ENCODE measurements around the gene CCDC187. TPM values are rescaled to one million over a fixed set of nuclear protein-coding genes. Genes with fewer than 3 reads are reported as not detected.

Gene CCDC187
- total RNA-seq, 4 donors from 2014 or later, result 0.20 TPM; not detected in 3

GRCh38 chr9:136242918-136243525, 60.9 kb downstream of the CCDC187 start:
- H3K4me3 ChIP-seq, result no peak overlapping the region
- no peaks in the 10 kb centered on the region for H3K36me3 ChIP-seq
- peaks cover 0 to 38% (median 26%) of the 10 kb centered on the region in 4 donors for H3K4me1 ChIP-seq
- WGBS, 2 donors, result 48 to 56% methylated on average over 6 of the region's 6 CpGs
- no peak for DNase-seq (ENCODE audit: low spot score in 2 of 2)
- no peaks in the 10 kb centered on the region for H3K9me3 ChIP-seq
- H3K27ac ChIP-seq, result peak overlapping the region in 1 of 4 donors; percentile 22
- no peaks in the 10 kb centered on the region for H3K27me3 ChIP-seq
- TF ChIP-seq CTCF (IDR thresholded peaks at IDR 0.05) (no peak), POLR2A (IDR thresholded peaks at IDR 0.05) (no peak), EP300 (IDR thresholded peaks at IDR 0.05) (no peak)

GRCh38 chr9:136242248-136242647, 61.6 kb downstream of the CCDC187 start:
- no peak for DNase-seq (ENCODE audit: low spot score in 2 of 2)
- peaks cover 0 to 1% (median 0%) of the 10 kb centered on the region in 3 donors for H3K36me3 ChIP-seq
- H3K4me1 ChIP-seq, result peaks cover 0 to 38% (median 26%) of the 10 kb centered on the region in 4 donors
- H3K9me3 ChIP-seq, result no peaks in the 10 kb centered on the region
- no peak overlapping the region for H3K4me3 ChIP-seq
- no peaks in the 10 kb centered on the region for H3K27me3 ChIP-seq
- 91 to 92% methylated on average over 7 to 8 of the region's 8 CpGs for WGBS, 2 donors
- TF ChIP-seq POLR2A (IDR thresholded peaks at IDR 0.05), result no peak
- no peak for TF ChIP-seq CTCF (IDR thresholded peaks at IDR 0.05)
- no peak for TF ChIP-seq EP300 (IDR thresholded peaks at IDR 0.05)
- no peak overlapping the region for H3K27ac ChIP-seq

GRCh38 chr9:136241542-136241941, 62.4 kb downstream of the CCDC187 start:
- TF ChIP-seq POLR2A (IDR thresholded peaks at IDR 0.05) (no peak), CTCF (IDR thresholded peaks at IDR 0.05) (no peak), EP300 (IDR thresholded peaks at IDR 0.05) (no peak)
- peaks cover 0 to 38% (median 26%) of the 10 kb centered on the region in 4 donors for H3K4me1 ChIP-seq
- no peaks in the 10 kb centered on the region for H3K9me3 ChIP-seq
- WGBS, 2 donors, result 96 to 97% methylated on average over 12 to 13 of the region's 13 CpGs
- peaks cover 0 to 8% (median 0%) of the 10 kb centered on the region in 3 donors for H3K36me3 ChIP-seq
- H3K4me3 ChIP-seq, result no peak overlapping the region
- no peak for DNase-seq (ENCODE audit: low spot score in 2 of 2)
- no peak overlapping the region for H3K27ac ChIP-seq
- H3K27me3 ChIP-seq, result no peaks in the 10 kb centered on the region

GRCh38 chr9:136240941-136241340, 63.0 kb downstream of the CCDC187 start:
- 89 to 91% methylated on average over 20 of the region's 20 CpGs for WGBS, 2 donors
- H3K4me1 ChIP-seq, result peaks cover 0 to 38% (median 23%) of the 10 kb centered on the region in 4 donors

More at GRCh38 chr9:136240941-136241340, 63.0 kb downstream of the CCDC187 start:
- Histone ChIP-seq H3K36me3 (peaks cover 0 to 14% (median 0%) of the 10 kb centered on the region in 3 donors), H3K9me3 (no peaks in the 10 kb centered on the region), H3K27ac (no peak overlapping the region), H3K4me3 (no peak overlapping the region), H3K27me3 (no peaks in the 10 kb centered on the region)
- no peak for DNase-seq (ENCODE audit: low spot score in 2 of 2)
- no peak for TF ChIP-seq CTCF (IDR thresholded peaks at IDR 0.05)
- TF ChIP-seq POLR2A (IDR thresholded peaks at IDR 0.05), result no peak
- TF ChIP-seq EP300 (IDR thresholded peaks at IDR 0.05), result no peak

Data from tibial nerve (tissue), 4 donors.